ENCODE results near the gene RBM39. TPM values are rescaled to one million over a fixed set of nuclear protein-coding genes. Genes with fewer than 3 reads are reported as not detected.
A peak's percentile ranks its signal among the peaks of the same experiment; 100 is the strongest.

RBM39 gene
- total and polyA plus RNA-seq, 2 of the 13 experiments (the other 11 are each of a cell fraction or from before 2014, with no cell fraction given) = 788 to 920 TPM

GRCh38 chr20:35664466-35665206, 77.4 kb downstream of the RBM39 start, which contains the start of the genes CPNE1 and RBM12 (continued):
- TF ChIP-seq RBFOX2 (IDR thresholded peaks at IDR 0.05; ENCODE audit: low read depth, low read length) (peak; percentile 100), MXD1 (CRISPR knock-in tag; IDR thresholded peaks at IDR 0.05) (peak; percentile 95), GATAD2A (CRISPR knock-in tag; IDR thresholded peaks at IDR 0.05) (peak; percentile 83), CREB1 (IDR thresholded peaks at IDR 0.05) (peak; percentile 90), CREB1 (CRISPR knock-in tag; IDR thresholded peaks at IDR 0.05) (peak; percentile 97), CEBPG (CRISPR knock-in tag; IDR thresholded peaks at IDR 0.05) (peak; percentile 55; the same call in 1 of the 2 replicates), ZNF232 (CRISPR knock-in tag; IDR thresholded peaks at IDR 0.05; ENCODE audit: borderline replicate concordance) (peak; percentile 87), ZNF703 (CRISPR knock-in tag; IDR thresholded peaks at IDR 0.05; ENCODE audit: borderline replicate concordance) (peak; percentile 58; the same call in 1 of the 2 replicates)
- TF ChIP-seq, protein P1, sequence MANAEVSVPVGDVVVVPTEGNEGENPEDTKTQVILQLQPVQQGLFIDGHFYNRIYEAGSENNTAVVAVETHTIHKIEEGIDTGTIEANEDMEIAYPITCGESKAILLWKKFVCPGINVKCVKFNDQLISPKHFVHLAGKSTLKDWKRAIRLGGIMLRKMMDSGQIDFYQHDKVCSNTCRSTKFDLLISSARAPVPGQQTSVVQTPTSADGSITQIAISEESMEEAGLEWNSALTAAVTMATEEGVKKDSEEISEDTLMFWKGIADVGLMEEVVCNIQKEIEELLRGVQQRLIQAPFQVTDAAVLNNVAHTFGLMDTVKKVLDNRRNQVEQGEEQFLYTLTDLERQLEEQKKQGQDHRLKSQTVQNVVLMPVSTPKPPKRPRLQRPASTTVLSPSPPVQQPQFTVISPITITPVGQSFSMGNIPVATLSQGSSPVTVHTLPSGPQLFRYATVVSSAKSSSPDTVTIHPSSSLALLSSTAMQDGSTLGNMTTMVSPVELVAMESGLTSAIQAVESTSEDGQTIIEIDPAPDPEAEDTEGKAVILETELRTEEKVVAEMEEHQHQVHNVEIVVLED (CRISPR knock-in tag; IDR thresholded peaks at IDR 0.05; ENCODE audit: borderline replicate concordance) = peak; percentile 98
- TF ChIP-seq, protein P2, sequence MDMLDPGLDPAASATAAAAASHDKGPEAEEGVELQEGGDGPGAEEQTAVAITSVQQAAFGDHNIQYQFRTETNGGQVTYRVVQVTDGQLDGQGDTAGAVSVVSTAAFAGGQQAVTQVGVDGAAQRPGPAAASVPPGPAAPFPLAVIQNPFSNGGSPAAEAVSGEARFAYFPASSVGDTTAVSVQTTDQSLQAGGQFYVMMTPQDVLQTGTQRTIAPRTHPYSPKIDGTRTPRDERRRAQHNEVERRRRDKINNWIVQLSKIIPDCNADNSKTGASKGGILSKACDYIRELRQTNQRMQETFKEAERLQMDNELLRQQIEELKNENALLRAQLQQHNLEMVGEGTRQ (IDR thresholded peaks at IDR 0.05; ENCODE audit: low read depth, low read length) = no peak
- TF ChIP-seq, protein P2 (CRISPR knock-in tag; IDR thresholded peaks at IDR 0.05; ENCODE audit: borderline replicate concordance) = no peak; the same call in 1 of the 2 replicates
- TF ChIP-seq, protein P3, sequence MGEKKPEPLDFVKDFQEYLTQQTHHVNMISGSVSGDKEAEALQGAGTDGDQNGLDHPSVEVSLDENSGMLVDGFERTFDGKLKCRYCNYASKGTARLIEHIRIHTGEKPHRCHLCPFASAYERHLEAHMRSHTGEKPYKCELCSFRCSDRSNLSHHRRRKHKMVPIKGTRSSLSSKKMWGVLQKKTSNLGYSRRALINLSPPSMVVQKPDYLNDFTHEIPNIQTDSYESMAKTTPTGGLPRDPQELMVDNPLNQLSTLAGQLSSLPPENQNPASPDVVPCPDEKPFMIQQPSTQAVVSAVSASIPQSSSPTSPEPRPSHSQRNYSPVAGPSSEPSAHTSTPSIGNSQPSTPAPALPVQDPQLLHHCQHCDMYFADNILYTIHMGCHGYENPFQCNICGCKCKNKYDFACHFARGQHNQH (CRISPR knock-in tag; IDR thresholded peaks at IDR 0.05) = peak; percentile 98
- TF ChIP-seq, protein P4, sequence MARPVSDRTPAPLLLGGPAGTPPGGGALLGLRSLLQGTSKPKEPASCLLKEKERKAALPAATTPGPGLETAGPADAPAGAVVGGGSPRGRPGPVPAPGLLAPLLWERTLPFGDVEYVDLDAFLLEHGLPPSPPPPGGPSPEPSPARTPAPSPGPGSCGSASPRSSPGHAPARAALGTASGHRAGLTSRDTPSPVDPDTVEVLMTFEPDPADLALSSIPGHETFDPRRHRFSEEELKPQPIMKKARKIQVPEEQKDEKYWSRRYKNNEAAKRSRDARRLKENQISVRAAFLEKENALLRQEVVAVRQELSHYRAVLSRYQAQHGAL (CRISPR knock-in tag; IDR thresholded peaks at IDR 0.05; ENCODE audit: not compliant biosample characterization) = peak; percentile 60
- TF ChIP-seq, protein P5, sequence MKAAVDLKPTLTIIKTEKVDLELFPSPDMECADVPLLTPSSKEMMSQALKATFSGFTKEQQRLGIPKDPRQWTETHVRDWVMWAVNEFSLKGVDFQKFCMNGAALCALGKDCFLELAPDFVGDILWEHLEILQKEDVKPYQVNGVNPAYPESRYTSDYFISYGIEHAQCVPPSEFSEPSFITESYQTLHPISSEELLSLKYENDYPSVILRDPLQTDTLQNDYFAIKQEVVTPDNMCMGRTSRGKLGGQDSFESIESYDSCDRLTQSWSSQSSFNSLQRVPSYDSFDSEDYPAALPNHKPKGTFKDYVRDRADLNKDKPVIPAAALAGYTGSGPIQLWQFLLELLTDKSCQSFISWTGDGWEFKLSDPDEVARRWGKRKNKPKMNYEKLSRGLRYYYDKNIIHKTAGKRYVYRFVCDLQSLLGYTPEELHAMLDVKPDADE (CRISPR knock-in tag; IDR thresholded peaks at IDR 0.05) = peak; percentile 55; the same call in 1 of the 2 replicates
- TF ChIP-seq, protein P6, sequence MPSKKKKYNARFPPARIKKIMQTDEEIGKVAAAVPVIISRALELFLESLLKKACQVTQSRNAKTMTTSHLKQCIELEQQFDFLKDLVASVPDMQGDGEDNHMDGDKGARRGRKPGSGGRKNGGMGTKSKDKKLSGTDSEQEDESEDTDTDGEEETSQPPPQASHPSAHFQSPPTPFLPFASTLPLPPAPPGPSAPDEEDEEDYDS (CRISPR knock-in tag; IDR thresholded peaks at IDR 0.05) = peak; percentile 97
- TF ChIP-seq, protein P7, sequence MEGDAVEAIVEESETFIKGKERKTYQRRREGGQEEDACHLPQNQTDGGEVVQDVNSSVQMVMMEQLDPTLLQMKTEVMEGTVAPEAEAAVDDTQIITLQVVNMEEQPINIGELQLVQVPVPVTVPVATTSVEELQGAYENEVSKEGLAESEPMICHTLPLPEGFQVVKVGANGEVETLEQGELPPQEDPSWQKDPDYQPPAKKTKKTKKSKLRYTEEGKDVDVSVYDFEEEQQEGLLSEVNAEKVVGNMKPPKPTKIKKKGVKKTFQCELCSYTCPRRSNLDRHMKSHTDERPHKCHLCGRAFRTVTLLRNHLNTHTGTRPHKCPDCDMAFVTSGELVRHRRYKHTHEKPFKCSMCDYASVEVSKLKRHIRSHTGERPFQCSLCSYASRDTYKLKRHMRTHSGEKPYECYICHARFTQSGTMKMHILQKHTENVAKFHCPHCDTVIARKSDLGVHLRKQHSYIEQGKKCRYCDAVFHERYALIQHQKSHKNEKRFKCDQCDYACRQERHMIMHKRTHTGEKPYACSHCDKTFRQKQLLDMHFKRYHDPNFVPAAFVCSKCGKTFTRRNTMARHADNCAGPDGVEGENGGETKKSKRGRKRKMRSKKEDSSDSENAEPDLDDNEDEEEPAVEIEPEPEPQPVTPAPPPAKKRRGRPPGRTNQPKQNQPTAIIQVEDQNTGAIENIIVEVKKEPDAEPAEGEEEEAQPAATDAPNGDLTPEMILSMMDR (CRISPR knock-in tag; IDR thresholded peaks at IDR 0.05) = peak; percentile 30; the same call in 1 of the 2 replicates
- TF ChIP-seq, protein P8, sequence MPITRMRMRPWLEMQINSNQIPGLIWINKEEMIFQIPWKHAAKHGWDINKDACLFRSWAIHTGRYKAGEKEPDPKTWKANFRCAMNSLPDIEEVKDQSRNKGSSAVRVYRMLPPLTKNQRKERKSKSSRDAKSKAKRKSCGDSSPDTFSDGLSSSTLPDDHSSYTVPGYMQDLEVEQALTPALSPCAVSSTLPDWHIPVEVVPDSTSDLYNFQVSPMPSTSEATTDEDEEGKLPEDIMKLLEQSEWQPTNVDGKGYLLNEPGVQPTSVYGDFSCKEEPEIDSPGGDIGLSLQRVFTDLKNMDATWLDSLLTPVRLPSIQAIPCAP (CRISPR knock-in tag; IDR thresholded peaks at IDR 0.05; ENCODE audit: low read depth) = peak; percentile 96
